Measurements from ENCODE around the gene ZCCHC9.

The ZCCHC9 gene

GRCh38 chr5:81359108-81359507, 57.7 kb downstream of the ZCCHC9 start:
- no peak for DNase-seq (ENCODE audit: low read depth in 2 of 2)

GRCh38 chr5:81359881-81360280, 58.5 kb downstream of the ZCCHC9 start:
- DNase-seq (ENCODE audit: low read depth in 2 of 2): no peak

GRCh38 chr5:81360640-81361039, 59.3 kb downstream of the ZCCHC9 start:
- no peak for DNase-seq (ENCODE audit: low read depth in 2 of 2)

DNA sequence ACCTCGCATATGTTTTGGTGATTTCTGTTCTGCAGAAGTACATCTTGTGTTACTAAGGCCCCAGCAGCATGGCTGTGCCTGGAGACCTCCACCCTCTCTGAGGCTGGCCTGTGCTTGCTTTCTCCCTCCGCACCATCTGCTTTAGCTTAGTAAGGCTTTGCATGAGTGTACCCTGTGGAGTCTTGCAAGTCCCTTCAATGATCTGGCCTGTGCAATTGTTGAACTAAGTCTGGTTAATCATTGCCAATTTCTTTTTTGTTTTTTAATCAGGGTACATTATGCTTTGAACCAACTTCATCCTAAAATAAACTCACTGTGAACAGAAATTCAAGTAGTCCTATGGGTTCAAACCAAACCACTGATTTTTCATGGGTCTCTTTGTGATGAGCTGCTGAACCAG, 60.2 kb downstream of the ZCCHC9 start:
- no peak for DNase-seq (ENCODE audit: low read depth in 2 of 2)
